Glutamatergic neuron (in vitro differentiated cells): ENCODE data around the gene EREG. TPM values are rescaled to one million over a fixed set of nuclear protein-coding genes. Genes with fewer than 3 reads are reported as not detected.

Source experiments
- DNase-seq: peaks from one replicate; pipeline ENCODE4 v3.0.0; 2022
- H3K27ac Mint-ChIP-seq: one replicate; pipeline ENCODE4 v1.8.0; 2020; ENCODE audit warnings: mild to moderate bottlenecking, mixed read lengths, inconsistent platforms; ENCODE audit not compliant: unreplicated experiment
- H3K27me3 Mint-ChIP-seq: one replicate; pipeline ENCODE4 v1.8.0; 2020; ENCODE audit warnings: mild to moderate bottlenecking, moderate library complexity, mixed read lengths, inconsistent platforms; ENCODE audit not compliant: unreplicated experiment
- H3K36me3 Mint-ChIP-seq: one replicate; pipeline ENCODE4 v1.8.0; 2020; ENCODE audit warnings: mild to moderate bottlenecking, mixed read lengths, inconsistent platforms; ENCODE audit not compliant: unreplicated experiment
- H3K4me1 Mint-ChIP-seq: one replicate; pipeline ENCODE4 v1.8.0; 2020; ENCODE audit warnings: mild to moderate bottlenecking, low read depth, mixed read lengths, inconsistent platforms; ENCODE audit not compliant: unreplicated experiment
- H3K4me3 Mint-ChIP-seq: one replicate; pipeline ENCODE4 v1.8.0; 2020; ENCODE audit warnings: mild to moderate bottlenecking, mixed read lengths, inconsistent platforms; ENCODE audit not compliant: unreplicated experiment
- H3K9me3 Mint-ChIP-seq: one replicate; pipeline ENCODE4 v1.8.0; 2020; ENCODE audit warnings: mild to moderate bottlenecking, moderate library complexity, mixed read lengths, inconsistent platforms; ENCODE audit not compliant: unreplicated experiment
- CTCF ChIP-seq: fragments of 200-600 bp; sonication (generic); IDR thresholded peaks from one replicate; pipeline ENCODE4 v1.5.0; 2021; ENCODE audit not compliant: partially characterized antibody, unreplicated experiment
- total RNA-seq: library from RNA; stranded (reverse); fragmentation: NEBNext Ultra II Directional; extraction: Animal tissue kit (Norgen Biotek cat#: 25700); gene quantifications from one replicate; pipeline ENCODE4 v1.2.1, GENCODE V29; 2021; ENCODE audit not compliant: unreplicated experiment

Gene EREG
- total RNA-seq, 1 donor from 2014 or later = not detected

DNA sequence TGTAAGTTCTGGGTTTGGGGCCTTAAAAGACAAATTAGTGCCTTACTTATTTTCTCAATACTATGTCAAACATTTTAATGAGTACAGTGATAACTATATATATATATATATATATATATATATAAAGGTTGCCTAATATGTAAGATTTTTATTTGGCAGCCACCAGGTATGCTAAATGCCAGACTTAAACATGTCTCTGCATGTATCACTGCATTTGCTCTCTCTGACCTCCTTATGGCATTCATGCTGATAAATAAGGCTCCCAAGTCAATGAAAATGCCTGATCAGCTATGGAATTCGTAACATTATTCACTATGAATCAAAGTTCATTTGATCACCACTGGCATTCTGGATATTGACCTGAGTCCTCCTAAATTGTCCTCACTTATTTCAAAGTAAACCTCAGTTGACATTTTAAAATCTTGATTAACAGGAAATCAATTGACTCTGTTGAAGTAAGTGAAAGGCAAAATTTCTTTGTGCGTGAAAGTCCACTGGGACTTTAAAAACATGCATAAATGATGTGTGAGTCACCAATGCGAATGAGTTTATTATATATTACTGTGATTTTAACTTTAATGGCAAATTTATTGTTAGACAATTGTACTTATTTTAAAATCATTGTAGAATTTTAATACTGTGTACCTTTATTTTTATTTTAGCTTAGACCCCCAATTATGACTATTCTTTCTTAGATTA lies 50.8 kb downstream of the EREG start:
- Mint-ChIP-seq H3K9me3 (no peaks in the 10 kb centered on the region), H3K4me1 (no peaks in the 10 kb centered on the region), H3K27me3 (no peaks in the 10 kb centered on the region), H3K4me3 (no peak overlapping the region), H3K27ac (no peak overlapping the region), H3K36me3 (no peaks in the 10 kb centered on the region)
- no peak for TF ChIP-seq CTCF
- no peak for DNase-seq

- H3K27me3 Mint-ChIP-seq = no peaks in the 10 kb centered on the region
- no peak overlapping the region for H3K4me3 Mint-ChIP-seq
- no peaks in the 10 kb centered on the region for H3K9me3 Mint-ChIP-seq
- H3K27ac Mint-ChIP-seq = no peak overlapping the region
- no peaks in the 10 kb centered on the region for H3K4me1 Mint-ChIP-seq
- TF ChIP-seq CTCF = no peak
- H3K36me3 Mint-ChIP-seq = no peaks in the 10 kb centered on the region
- DNase-seq = no peak
Measured at GRCh38 chr4:74418063-74418670, 53.2 kb downstream of the EREG start.

- DNase-seq = no peak
- Mint-ChIP-seq H3K4me1 (no peaks in the 10 kb centered on the region), H3K9me3 (no peaks in the 10 kb centered on the region), H3K4me3 (no peak overlapping the region), H3K27ac (no peak overlapping the region), H3K27me3 (no peaks in the 10 kb centered on the region), H3K36me3 (no peaks in the 10 kb centered on the region)
- no peak for TF ChIP-seq CTCF
Measured at GRCh38 chr4:74420863-74421262, 55.9 kb downstream of the EREG start.

GRCh38 chr4:74423104-74423503 lies 58.2 kb downstream of the EREG start:
- DNase-seq = no peak
- Mint-ChIP-seq H3K27ac (no peak overlapping the region), H3K36me3 (no peaks in the 10 kb centered on the region), H3K4me3 (no peak overlapping the region), H3K9me3 (no peaks in the 10 kb centered on the region), H3K27me3 (no peaks in the 10 kb centered on the region), H3K4me1 (no peaks in the 10 kb centered on the region)
- TF ChIP-seq CTCF = no peak

GRCh38 chr4:74424111-74424510 lies 59.2 kb downstream of the EREG start:
- Mint-ChIP-seq H3K9me3 (no peaks in the 10 kb centered on the region), H3K27me3 (no peaks in the 10 kb centered on the region), H3K4me1 (no peaks in the 10 kb centered on the region), H3K36me3 (no peaks in the 10 kb centered on the region), H3K4me3 (no peak overlapping the region), H3K27ac (no peak overlapping the region)
- DNase-seq = no peak
- TF ChIP-seq CTCF = no peak
